Measurements from ENCODE around the gene SLC35D2.

DNA sequence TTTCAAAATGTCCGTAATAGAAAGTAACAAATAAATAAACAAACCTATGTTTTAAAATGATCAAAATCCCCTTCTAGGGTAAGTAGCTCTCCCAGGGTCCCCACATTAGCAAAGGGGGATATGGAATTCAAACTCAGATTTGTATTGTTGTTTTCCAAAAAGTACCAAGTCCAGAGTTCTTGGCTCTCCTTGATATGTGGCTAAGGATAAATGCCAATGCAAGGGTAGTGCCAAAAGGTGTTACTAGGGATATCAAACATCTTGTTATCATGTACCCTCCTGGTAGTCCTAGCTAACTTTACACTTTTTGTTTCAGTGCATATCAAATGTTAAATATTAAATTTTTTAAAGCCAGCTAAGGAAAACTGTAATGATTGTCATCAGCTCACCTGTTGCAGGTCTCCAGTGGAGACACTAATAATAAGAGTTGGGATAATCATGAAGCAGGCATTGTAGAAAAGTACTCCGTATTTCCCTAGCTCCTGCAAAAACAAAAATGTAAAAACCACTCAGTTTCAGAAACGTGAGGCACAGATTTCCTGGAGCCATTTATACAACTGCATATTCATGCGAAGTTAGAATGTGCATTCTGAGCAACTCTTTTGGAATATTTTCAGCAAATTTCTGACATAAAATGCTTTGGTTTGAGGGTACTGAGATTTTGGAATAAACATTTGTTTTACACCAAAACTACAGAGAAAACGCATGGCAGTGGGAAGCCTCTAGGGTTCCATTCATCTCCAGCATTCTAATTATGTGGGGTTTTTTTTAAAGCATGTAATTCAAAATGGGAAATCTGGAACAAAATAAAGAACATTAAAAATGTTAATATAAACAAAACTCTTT is 39.8 kb downstream of the SLC35D2 start:
- no peak for TF ChIP-seq POLR2A (IDR thresholded peaks at IDR 0.05)
- TF ChIP-seq, protein P1, sequence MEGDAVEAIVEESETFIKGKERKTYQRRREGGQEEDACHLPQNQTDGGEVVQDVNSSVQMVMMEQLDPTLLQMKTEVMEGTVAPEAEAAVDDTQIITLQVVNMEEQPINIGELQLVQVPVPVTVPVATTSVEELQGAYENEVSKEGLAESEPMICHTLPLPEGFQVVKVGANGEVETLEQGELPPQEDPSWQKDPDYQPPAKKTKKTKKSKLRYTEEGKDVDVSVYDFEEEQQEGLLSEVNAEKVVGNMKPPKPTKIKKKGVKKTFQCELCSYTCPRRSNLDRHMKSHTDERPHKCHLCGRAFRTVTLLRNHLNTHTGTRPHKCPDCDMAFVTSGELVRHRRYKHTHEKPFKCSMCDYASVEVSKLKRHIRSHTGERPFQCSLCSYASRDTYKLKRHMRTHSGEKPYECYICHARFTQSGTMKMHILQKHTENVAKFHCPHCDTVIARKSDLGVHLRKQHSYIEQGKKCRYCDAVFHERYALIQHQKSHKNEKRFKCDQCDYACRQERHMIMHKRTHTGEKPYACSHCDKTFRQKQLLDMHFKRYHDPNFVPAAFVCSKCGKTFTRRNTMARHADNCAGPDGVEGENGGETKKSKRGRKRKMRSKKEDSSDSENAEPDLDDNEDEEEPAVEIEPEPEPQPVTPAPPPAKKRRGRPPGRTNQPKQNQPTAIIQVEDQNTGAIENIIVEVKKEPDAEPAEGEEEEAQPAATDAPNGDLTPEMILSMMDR (IDR thresholded peaks at IDR 0.05), result no peak

All from heart left ventricle (tissue), 13 donors.